ENCODE results near the gene DNM3. TPM values are rescaled to one million over a fixed set of nuclear protein-coding genes. Genes with fewer than 3 reads are reported as not detected.

The DNM3 gene
- polyA plus RNA-seq, 3 donors: 0.15 TPM; not detected in 2

GRCh38 chr1:171863531-171863930 is 22.2 kb downstream of the DNM3 start:
- Mint-ChIP-seq H3K9me3 (peaks cover 0 to 4% (median 0%) of the 10 kb centered on the region in 7 donors), H3K4me3 (no peak overlapping the region), H3K4me1 (peaks cover 4% of the 10 kb centered on the region), H3K27ac (no peak overlapping the region), H3K36me3 (no peaks in the 10 kb centered on the region), H3K27me3 (ENCODE audit: low read depth in 3 of 3) (peaks cover 0 to 5% (median 2%) of the 10 kb centered on the region in 3 donors)
- Histone ChIP-seq H3K36me3 (replicated peaks in 1 of 2; ENCODE audit: control insufficient read depth in 1 of 2, insufficient read depth in 2 of 2, low read length in 2 of 2) (no peaks in the 10 kb centered on the region), H3K79me2 (ENCODE audit: insufficient read depth, low read length) (no peaks in the 10 kb centered on the region), H3K4me3 (replicated peaks in 1 of 3; ENCODE audit: low read depth in 2 of 3, low read length in 3 of 3) (no peak overlapping the region), H3K4me2 (replicated peaks; ENCODE audit: extremely low read depth, low read length, poor library complexity, severe bottlenecking) (no peak overlapping the region), H3K9me3 (replicated peaks in 1 of 2; ENCODE audit: control insufficient read depth in 1 of 2, insufficient read depth in 1 of 2, low read length in 2 of 2) (no peaks in the 10 kb centered on the region), H3K27ac (ENCODE audit: low read depth in 1 of 2, low read length in 2 of 2) (no peak overlapping the region), H4K20me1 (ENCODE audit: insufficient read depth, low read length) (no peaks in the 10 kb centered on the region), H2AFZ (ENCODE audit: insufficient read depth, low read depth, low read length, poor library complexity, severe bottlenecking) (no peak overlapping the region), H3K9ac (ENCODE audit: insufficient read depth, low read length, poor library complexity, severe bottlenecking) (no peak overlapping the region), H3K27me3 (ENCODE audit: control insufficient read depth in 2 of 2, insufficient read depth in 2 of 2, low read length in 2 of 2) (no peaks in the 10 kb centered on the region), H3K4me1 (ENCODE audit: control insufficient read depth in 1 of 2, insufficient read depth in 2 of 2, low read length in 2 of 2) (no peaks in the 10 kb centered on the region)
- no peak for TF ChIP-seq CTCF (IDR thresholded peaks at IDR 0.05)
- intact Hi-C loops (cut with micrococcal nuclease): no loop called here
- WGBS (ENCODE audit: insufficient coverage): 100% methylated on average over 2 of the region's 4 CpGs
- DNase-seq: no peak

GRCh38 chr1:171864308-171864707 is 23.0 kb downstream of the DNM3 start:
- Histone ChIP-seq H3K9ac (ENCODE audit: insufficient read depth, low read length, poor library complexity, severe bottlenecking) (no peak overlapping the region), H3K27me3 (ENCODE audit: control insufficient read depth in 2 of 2, insufficient read depth in 2 of 2, low read length in 2 of 2) (no peaks in the 10 kb centered on the region), H4K20me1 (ENCODE audit: insufficient read depth, low read length) (no peaks in the 10 kb centered on the region), H2AFZ (ENCODE audit: insufficient read depth, low read depth, low read length, poor library complexity, severe bottlenecking) (no peak overlapping the region), H3K4me3 (replicated peaks in 1 of 3; ENCODE audit: low read depth in 2 of 3, low read length in 3 of 3) (no peak overlapping the region), H3K79me2 (ENCODE audit: insufficient read depth, low read length) (no peaks in the 10 kb centered on the region), H3K4me2 (replicated peaks; ENCODE audit: extremely low read depth, low read length, poor library complexity, severe bottlenecking) (no peak overlapping the region), H3K4me1 (ENCODE audit: control insufficient read depth in 1 of 2, insufficient read depth in 2 of 2, low read length in 2 of 2) (no peaks in the 10 kb centered on the region), H3K9me3 (replicated peaks in 1 of 2; ENCODE audit: control insufficient read depth in 1 of 2, insufficient read depth in 1 of 2, low read length in 2 of 2) (no peaks in the 10 kb centered on the region), H3K36me3 (replicated peaks in 1 of 2; ENCODE audit: control insufficient read depth in 1 of 2, insufficient read depth in 2 of 2, low read length in 2 of 2) (no peaks in the 10 kb centered on the region), H3K27ac (ENCODE audit: low read depth in 1 of 2, low read length in 2 of 2) (no peak overlapping the region)
- no peak for DNase-seq
- Mint-ChIP-seq H3K27ac (no peak overlapping the region), H3K9me3 (peaks cover 0 to 4% (median 0%) of the 10 kb centered on the region in 7 donors), H3K36me3 (no peaks in the 10 kb centered on the region), H3K27me3 (ENCODE audit: low read depth in 3 of 3) (peaks cover 0 to 6% (median 0%) of the 10 kb centered on the region in 3 donors), H3K4me3 (no peak overlapping the region), H3K4me1 (peaks cover 6% of the 10 kb centered on the region)
- intact Hi-C loops (cut with micrococcal nuclease): no loop called here
- no peak for TF ChIP-seq CTCF (IDR thresholded peaks at IDR 0.05)
